SK-N-SH (cell line): ENCODE measurements around the gene KLF13. TPM values are rescaled to one million over a fixed set of nuclear protein-coding genes. Genes with fewer than 3 reads are reported as not detected.

Source experiments
- CTCF ChIA-PET: fragments of 300-600, 350-600 bp; formaldehyde crosslinking; extraction: SDS; loops from one replicate; lab custom pipeline; 2021; lab: Yijun Ruan, JAX
- POLR2A ChIA-PET: fragments of 350-600 bp; sonication (Branson Sonifier 250); formaldehyde crosslinking; extraction: SDS; loops from one replicate; lab custom pipeline; 2020; ENCODE audit warnings: antibody characterized with exemption, inconsistent platforms; lab: Yijun Ruan, JAX
- DNase-seq: peaks from one replicate; pipeline ENCODE4 v3.0.0; 2012
- H2AFZ ChIP-seq: fragments of 200-600 bp; sonication (generic); 2 replicates; pipeline ENCODE4 v1.8.1; 2016; ENCODE audit warnings: antibody characterized with exemption, mild to moderate bottlenecking, low read depth
- H3F3A ChIP-seq: fragments of 200-600 bp; sonication (generic); replicated peaks from 2 replicates; pipeline ENCODE3; 2016; ENCODE audit warnings: antibody characterized with exemption, mild to moderate bottlenecking; ENCODE audit not compliant: insufficient read depth
- H3K27ac ChIP-seq, 2 experiments: fragments of 200-500 bp in 1 of 2; fragments of 200-600 bp in 1 of 2; sonication (Bioruptor generic) in 1 of 2; sonication (generic), shearing (Covaris generic) in 1 of 2; 2 replicates each; pipeline versions ENCODE4 v1.5.1 to v1.6.1; 2014 to 2016; ENCODE audit warnings: low read depth in 2 of 2, inconsistent platforms in 1 of 2, low read length in 1 of 2, mild to moderate bottlenecking in 1 of 2, mixed read lengths in 1 of 2
- H3K27me3 ChIP-seq: fragments of 200-600 bp; sonication (generic), shearing (Covaris generic); 2 replicates; pipeline ENCODE4 v1.6.1; 2016; ENCODE audit warnings: mixed run types; ENCODE audit not compliant: insufficient read depth
- H3K36me3 ChIP-seq, 2 experiments: fragments of 200-500 bp in 1 of 2; fragments of 200-600 bp in 1 of 2; sonication (Bioruptor generic) in 1 of 2; sonication (generic) in 1 of 2; replicated peaks in 1 of 2; 2 replicates each; pipeline versions ENCODE3 to v1.5.1; 2014 to 2016; ENCODE audit warnings: low read length in 1 of 2, mild to moderate bottlenecking in 1 of 2; ENCODE audit not compliant: insufficient read depth in 2 of 2, control insufficient read depth in 1 of 2
- H3K4me1 ChIP-seq, 2 experiments: fragments of 200-500 bp in 1 of 2; fragments of 200-600 bp in 1 of 2; sonication (Bioruptor generic) in 1 of 2; sonication (generic), shearing (Covaris generic) in 1 of 2; 2 replicates each; pipeline versions ENCODE4 v1.5.1 to v1.6.1; 2014 to 2016; ENCODE audit warnings: low read depth in 1 of 2, low read length in 1 of 2, mixed run types in 1 of 2; ENCODE audit not compliant: insufficient read depth in 2 of 2, control insufficient read depth in 1 of 2
- H3K4me2 ChIP-seq: fragments of 200-600 bp; sonication (generic), shearing (Covaris generic); 2 replicates; pipeline ENCODE4 v1.6.1; 2017; ENCODE audit warnings: mixed run types
- H3K4me3 ChIP-seq, 2 experiments: fragments of 200-500 bp in 1 of 2; fragments of 200-600 bp in 1 of 2; sonication (Bioruptor generic) in 1 of 2; sonication (generic), shearing (Covaris generic) in 1 of 2; 2 replicates each; pipeline versions ENCODE4 v1.5.1 to v1.8.1; 2014 to 2016; ENCODE audit warnings: low read depth in 2 of 2, inconsistent platforms in 1 of 2, low read length in 1 of 2, mild to moderate bottlenecking in 1 of 2, mixed read lengths in 1 of 2, moderate library complexity in 1 of 2
- H3K79me2 ChIP-seq: fragments of 200-600 bp; sonication (generic); 2 replicates; pipeline ENCODE4 v1.8.1; 2017; ENCODE audit warnings: mild to moderate bottlenecking; ENCODE audit not compliant: insufficient read depth
- H3K9ac ChIP-seq: fragments of 200-600 bp; sonication (generic); 2 replicates; pipeline ENCODE4 v1.6.1; 2017; ENCODE audit warnings: mixed run types
- H3K9me2 ChIP-seq: fragments of 200-600 bp; sonication (generic); 2 replicates; pipeline ENCODE4 v1.6.1; 2017; ENCODE audit warnings: mixed run types
- H3K9me3 ChIP-seq: fragments of 200-600 bp; sonication (generic); 2 replicates; pipeline ENCODE4 v1.6.1; 2017; ENCODE audit warnings: mixed run types, mild to moderate bottlenecking, moderate library complexity
- H4K20me1 ChIP-seq: fragments of 200-600 bp; sonication (generic); 2 replicates; pipeline ENCODE4 v1.6.1; 2017; ENCODE audit warnings: mild to moderate bottlenecking, mixed run types; ENCODE audit not compliant: insufficient read depth
- CHD2 ChIP-seq: fragments of 150-350 bp; IDR thresholded peaks from 2 replicates; pipeline ENCODE4 v1.6.1; 2018; ENCODE audit warnings: low read length; ENCODE audit not compliant: partially characterized antibody
- EP300 ChIP-seq, 2 experiments: IDR thresholded peaks; 2 replicates each; pipeline versions ENCODE4 v1.4.0 to v1.6.1; 2012; ENCODE audit warnings: borderline replicate concordance in 1 of 2, low read depth in 1 of 2, low read length in 1 of 2
- FOXJ3 ChIP-seq: sonication (generic); formaldehyde crosslinking; IDR thresholded peaks from 2 replicates; pipeline ENCODE4 v1.5.1; 2020; ENCODE audit warnings: mild to moderate bottlenecking, missing genetic modification reagents
- FOXM1 ChIP-seq: IDR thresholded peaks from 2 replicates; pipeline ENCODE4 v1.4.0; 2012; ENCODE audit warnings: low read depth, mild to moderate bottlenecking
- GABPA ChIP-seq: IDR thresholded peaks from 2 replicates; pipeline ENCODE4 v1.4.0; 2012; ENCODE audit warnings: low read depth, mild to moderate bottlenecking
- JUND ChIP-seq: IDR thresholded peaks from 2 replicates; pipeline ENCODE4 v1.4.0; 2012
- MXI1 ChIP-seq: IDR thresholded peaks from 2 replicates; pipeline ENCODE4 v1.6.1; 2012; ENCODE audit warnings: mild to moderate bottlenecking, low read depth, low read length, improper control_type of control experiment
- NRF1 ChIP-seq: IDR thresholded peaks from 2 replicates; pipeline ENCODE4 v1.6.1; 2012; ENCODE audit warnings: low read depth, mild to moderate bottlenecking, low read length
- RAD21 ChIP-seq: IDR thresholded peaks from 2 replicates; pipeline ENCODE4 v1.6.1; 2012; ENCODE audit warnings: mild to moderate bottlenecking, low read length
- RCOR1 ChIP-seq: fragments of 150-350 bp; IDR thresholded peaks from 2 replicates; pipeline ENCODE4 v1.6.1; 2017; ENCODE audit warnings: antibody characterized with exemption, low read length
- RFX5 ChIP-seq: IDR thresholded peaks from 2 replicates; pipeline ENCODE4 v1.6.1; 2012; ENCODE audit warnings: mild to moderate bottlenecking, improper control_type of control experiment, low read length
- RXRA ChIP-seq: IDR thresholded peaks from 2 replicates; pipeline ENCODE4 v1.4.0; 2012; ENCODE audit warnings: low read depth, mild to moderate bottlenecking, borderline replicate concordance
- SIN3A ChIP-seq: IDR thresholded peaks from 2 replicates; pipeline ENCODE4 v1.6.1; 2012; ENCODE audit warnings: low read depth, mild to moderate bottlenecking, low read length, moderate library complexity, borderline replicate concordance
- SMC3 ChIP-seq: IDR thresholded peaks from 2 replicates; pipeline ENCODE4 v1.6.1; 2012; ENCODE audit warnings: low read depth, low read length, improper control_type of control experiment
- TAF1 ChIP-seq: IDR thresholded peaks from 2 replicates; pipeline ENCODE4 v1.6.1; 2012; ENCODE audit warnings: low read depth, mild to moderate bottlenecking, low read length, moderate library complexity, borderline replicate concordance
- TCF12 ChIP-seq: IDR thresholded peaks from 2 replicates; pipeline ENCODE4 v1.4.0; 2012
- TEAD4 ChIP-seq: IDR thresholded peaks from 2 replicates; pipeline ENCODE4 v1.4.0; 2012; ENCODE audit warnings: mild to moderate bottlenecking, borderline replicate concordance; ENCODE audit not compliant: insufficient read depth
- WGBS: methylation state at CpG from one replicate; pipeline ENCODE4 v1.1.6; 2017; ENCODE audit warnings: low lambda C conversion rate; 5-methylcytosine and 5-hydroxymethylcytosine counted together
- polyA plus RNA-seq, 3 experiments: library from polyadenylated mRNA; depleted of rRNA; stranded (reverse); fragments of >200 nt; gene quantifications; 2 replicates each; pipeline ENCODE4 v1.2.3, GENCODE V29; 2012
- TF ChIP-seq, protein P1 (sequence below): IDR thresholded peaks from 2 replicates; pipeline ENCODE4 v1.6.1; 2012; ENCODE audit warnings: mild to moderate bottlenecking, low read depth, low read length, moderate library complexity
- TF ChIP-seq, protein P2 (sequence below): IDR thresholded peaks from 2 replicates; pipeline ENCODE4; 2012
- TF ChIP-seq, protein P3 (sequence below): IDR thresholded peaks from 2 replicates; pipeline ENCODE4 v1.4.0; 2012; ENCODE audit warnings: low read depth, borderline replicate concordance
- TF ChIP-seq, protein P4 (sequence below): fragments of 150-350 bp; IDR thresholded peaks from 2 replicates; pipeline ENCODE4 v1.6.1; 2017; ENCODE audit warnings: antibody characterized with exemption, low read length, low read depth, borderline replicate concordance
- TF ChIP-seq, protein P5 (sequence below): IDR thresholded peaks from 2 replicates; pipeline ENCODE4 v1.4.0; 2012; ENCODE audit warnings: low read depth

The KLF13 gene
- polyA plus RNA-seq, 1 of the 3 experiments (the other 2 are of a cell fraction): 7.1 TPM

DNA sequence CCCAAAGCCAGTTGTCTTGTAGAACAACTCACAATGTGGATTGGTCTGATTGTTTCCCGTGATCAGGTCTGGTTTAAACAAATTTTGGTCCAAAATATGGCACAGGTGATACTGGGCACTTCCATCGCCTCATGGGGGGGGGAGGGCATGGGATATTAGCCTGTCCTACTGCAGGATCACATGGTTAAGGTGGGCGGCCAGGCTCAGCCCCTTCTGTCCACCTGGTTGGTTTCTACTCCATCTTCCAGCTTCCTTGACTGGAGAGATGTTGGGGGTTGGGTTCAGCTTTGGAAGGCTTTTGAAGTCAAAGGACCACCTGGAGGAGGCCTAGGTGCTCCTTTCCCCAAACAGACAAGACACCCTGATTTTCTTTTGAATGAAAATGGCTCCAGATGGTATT is 7.2 kb downstream of the KLF13 start (continued):
- TF ChIP-seq, protein P1, sequence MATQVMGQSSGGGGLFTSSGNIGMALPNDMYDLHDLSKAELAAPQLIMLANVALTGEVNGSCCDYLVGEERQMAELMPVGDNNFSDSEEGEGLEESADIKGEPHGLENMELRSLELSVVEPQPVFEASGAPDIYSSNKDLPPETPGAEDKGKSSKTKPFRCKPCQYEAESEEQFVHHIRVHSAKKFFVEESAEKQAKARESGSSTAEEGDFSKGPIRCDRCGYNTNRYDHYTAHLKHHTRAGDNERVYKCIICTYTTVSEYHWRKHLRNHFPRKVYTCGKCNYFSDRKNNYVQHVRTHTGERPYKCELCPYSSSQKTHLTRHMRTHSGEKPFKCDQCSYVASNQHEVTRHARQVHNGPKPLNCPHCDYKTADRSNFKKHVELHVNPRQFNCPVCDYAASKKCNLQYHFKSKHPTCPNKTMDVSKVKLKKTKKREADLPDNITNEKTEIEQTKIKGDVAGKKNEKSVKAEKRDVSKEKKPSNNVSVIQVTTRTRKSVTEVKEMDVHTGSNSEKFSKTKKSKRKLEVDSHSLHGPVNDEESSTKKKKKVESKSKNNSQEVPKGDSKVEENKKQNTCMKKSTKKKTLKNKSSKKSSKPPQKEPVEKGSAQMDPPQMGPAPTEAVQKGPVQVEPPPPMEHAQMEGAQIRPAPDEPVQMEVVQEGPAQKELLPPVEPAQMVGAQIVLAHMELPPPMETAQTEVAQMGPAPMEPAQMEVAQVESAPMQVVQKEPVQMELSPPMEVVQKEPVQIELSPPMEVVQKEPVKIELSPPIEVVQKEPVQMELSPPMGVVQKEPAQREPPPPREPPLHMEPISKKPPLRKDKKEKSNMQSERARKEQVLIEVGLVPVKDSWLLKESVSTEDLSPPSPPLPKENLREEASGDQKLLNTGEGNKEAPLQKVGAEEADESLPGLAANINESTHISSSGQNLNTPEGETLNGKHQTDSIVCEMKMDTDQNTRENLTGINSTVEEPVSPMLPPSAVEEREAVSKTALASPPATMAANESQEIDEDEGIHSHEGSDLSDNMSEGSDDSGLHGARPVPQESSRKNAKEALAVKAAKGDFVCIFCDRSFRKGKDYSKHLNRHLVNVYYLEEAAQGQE: no peak
- TF ChIP-seq TCF12 (no peak), RAD21 (no peak), JUND (no peak), FOXM1 (no peak), RXRA (no peak), SIN3A (no peak)
- TF ChIP-seq, protein P2, sequence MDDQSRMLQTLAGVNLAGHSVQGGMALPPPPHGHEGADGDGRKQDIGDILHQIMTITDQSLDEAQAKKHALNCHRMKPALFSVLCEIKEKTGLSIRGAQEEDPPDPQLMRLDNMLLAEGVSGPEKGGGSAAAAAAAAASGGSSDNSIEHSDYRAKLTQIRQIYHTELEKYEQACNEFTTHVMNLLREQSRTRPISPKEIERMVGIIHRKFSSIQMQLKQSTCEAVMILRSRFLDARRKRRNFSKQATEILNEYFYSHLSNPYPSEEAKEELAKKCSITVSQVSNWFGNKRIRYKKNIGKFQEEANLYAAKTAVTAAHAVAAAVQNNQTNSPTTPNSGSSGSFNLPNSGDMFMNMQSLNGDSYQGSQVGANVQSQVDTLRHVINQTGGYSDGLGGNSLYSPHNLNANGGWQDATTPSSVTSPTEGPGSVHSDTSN: no peak
- TF ChIP-seq, protein P3, sequence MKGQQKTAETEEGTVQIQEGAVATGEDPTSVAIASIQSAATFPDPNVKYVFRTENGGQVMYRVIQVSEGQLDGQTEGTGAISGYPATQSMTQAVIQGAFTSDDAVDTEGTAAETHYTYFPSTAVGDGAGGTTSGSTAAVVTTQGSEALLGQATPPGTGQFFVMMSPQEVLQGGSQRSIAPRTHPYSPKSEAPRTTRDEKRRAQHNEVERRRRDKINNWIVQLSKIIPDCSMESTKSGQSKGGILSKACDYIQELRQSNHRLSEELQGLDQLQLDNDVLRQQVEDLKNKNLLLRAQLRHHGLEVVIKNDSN: no peak
- TF ChIP-seq, all 33 proteins: peak for 0

DNA sequence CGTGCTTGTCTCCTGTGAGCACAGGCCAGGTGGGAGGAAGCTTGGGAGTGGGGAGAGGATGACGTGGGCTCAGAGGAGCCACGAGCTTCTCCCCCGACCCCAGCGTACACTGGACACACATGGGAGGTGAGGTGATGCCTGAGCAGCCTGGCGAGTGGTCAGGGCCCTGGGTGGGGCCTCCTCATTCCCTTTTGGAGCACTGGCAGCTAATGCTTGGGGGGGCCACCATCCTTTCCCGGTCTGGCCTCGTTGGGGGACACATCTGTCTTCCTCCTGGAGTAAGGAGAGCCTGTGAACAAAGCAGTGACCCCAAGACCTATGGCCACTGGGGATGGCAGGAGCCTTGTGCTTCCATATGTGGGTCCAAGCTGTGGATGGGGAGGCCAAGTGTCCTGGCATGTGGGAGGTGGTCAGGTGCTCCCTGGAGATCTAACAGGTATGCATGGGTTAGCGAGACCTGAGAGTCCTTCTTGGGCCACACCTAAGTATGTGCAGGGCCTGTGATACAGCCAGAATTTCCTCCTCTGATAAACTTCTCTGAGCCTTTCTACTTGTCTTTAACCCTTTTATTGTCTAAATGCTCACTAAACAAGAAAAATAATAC is 9.5 kb downstream of the KLF13 start:
- no peak overlapping the region for H2AFZ ChIP-seq
- no peak overlapping the region for H3K4me2 ChIP-seq
- WGBS: 93% methylated on average over 4 of the region's 9 CpGs
- peaks cover 6% of the 10 kb centered on the region for H3F3A ChIP-seq
- H3K27ac ChIP-seq: peak overlapping the region in 1 of 2 experiments; percentile 39; a peak in 1 of 4 replicates
- no peaks in the 10 kb centered on the region for H3K27me3 ChIP-seq
- H3K36me3 ChIP-seq: no peaks in the 10 kb centered on the region
- no peaks in the 10 kb centered on the region for H3K9me2 ChIP-seq
- ChIA-PET POLR2A (no interaction called here), CTCF (interaction anchor here (0.6 to 0.7 kb wide), 2 partner anchors 98 to 1360 kb away, joined by 3 read pairs; no protein-coding TSS in a partner anchor)
- no peak overlapping the region for H3K9ac ChIP-seq
- H4K20me1 ChIP-seq: peaks cover 97% of the 10 kb centered on the region
- no peaks in the 10 kb centered on the region for H3K9me3 ChIP-seq
- H3K4me1 ChIP-seq: peaks cover 16 to 79% of the 10 kb centered on the region in 2 experiments; a peak in 3 of 4 replicates
- H3K4me3 ChIP-seq: no peak overlapping the region
- no peak for DNase-seq
- peaks cover 79% of the 10 kb centered on the region for H3K79me2 ChIP-seq
- no peak for TF ChIP-seq EP300 (IDR thresholded peaks at IDR 0.05; ENCODE audit: borderline replicate concordance in 1 of 2, low read depth in 1 of 2, low read length in 1 of 2)
- no peak for TF ChIP-seq SMC3
- TF ChIP-seq, protein P1: no peak
- no peak for TF ChIP-seq SIN3A
- no peak for TF ChIP-seq GABPA
- no peak for TF ChIP-seq CHD2
- TF ChIP-seq FOXJ3 (CRISPR knock-in tag): no peak
- no peak for TF ChIP-seq RFX5
- TF ChIP-seq FOXM1: no peak
- TF ChIP-seq, protein P4, sequence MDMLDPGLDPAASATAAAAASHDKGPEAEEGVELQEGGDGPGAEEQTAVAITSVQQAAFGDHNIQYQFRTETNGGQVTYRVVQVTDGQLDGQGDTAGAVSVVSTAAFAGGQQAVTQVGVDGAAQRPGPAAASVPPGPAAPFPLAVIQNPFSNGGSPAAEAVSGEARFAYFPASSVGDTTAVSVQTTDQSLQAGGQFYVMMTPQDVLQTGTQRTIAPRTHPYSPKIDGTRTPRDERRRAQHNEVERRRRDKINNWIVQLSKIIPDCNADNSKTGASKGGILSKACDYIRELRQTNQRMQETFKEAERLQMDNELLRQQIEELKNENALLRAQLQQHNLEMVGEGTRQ: no peak
- no peak for TF ChIP-seq TAF1
- no peak for TF ChIP-seq RCOR1
- TF ChIP-seq MXI1: no peak
- no peak for TF ChIP-seq NRF1
- no peak for TF ChIP-seq TEAD4
- TF ChIP-seq, protein P5, sequence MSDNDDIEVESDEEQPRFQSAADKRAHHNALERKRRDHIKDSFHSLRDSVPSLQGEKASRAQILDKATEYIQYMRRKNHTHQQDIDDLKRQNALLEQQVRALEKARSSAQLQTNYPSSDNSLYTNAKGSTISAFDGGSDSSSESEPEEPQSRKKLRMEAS: no peak
